GM23338 (cell line): ENCODE results near the gene MAGI1. TPM values are rescaled to one million over a fixed set of nuclear protein-coding genes. Genes with fewer than 3 reads are reported as not detected.

Source experiments
- ATAC-seq: fragments of 200-7000 bp; cut with Tn5 transposase; 3 replicates; pipeline ENCODE4 v1.9.1; 2020
- DNase-seq: peaks from one replicate; pipeline ENCODE4 v3.0.0-alpha.2; 2015; ENCODE audit warnings: low spot score
- H2AFZ ChIP-seq: fragments of 200-600 bp; sonication (generic); 2 replicates; pipeline ENCODE4 v1.8.0; 2016; ENCODE audit warnings: antibody characterized with exemption, mild to moderate bottlenecking, moderate library complexity
- H3F3A ChIP-seq: fragments of 200-600 bp; sonication (generic); replicated peaks from 2 replicates; pipeline ENCODE4 v1.8.0; 2017; ENCODE audit warnings: antibody characterized with exemption, mixed run types, low read depth
- H3K27ac ChIP-seq: fragments of 200-600 bp; sonication (generic); 2 replicates; pipeline ENCODE4 v1.6.1; 2016; ENCODE audit warnings: low read depth
- H3K27me3 ChIP-seq: fragments of 200-600 bp; sonication (generic); 2 replicates; pipeline ENCODE4 v1.8.0; 2016; ENCODE audit warnings: mild to moderate bottlenecking, mixed run types, moderate library complexity; ENCODE audit not compliant: insufficient read depth
- H3K36me3 ChIP-seq: fragments of 200-600 bp; sonication (generic); 2 replicates; pipeline ENCODE4 v1.8.0; 2016; ENCODE audit warnings: mild to moderate bottlenecking; ENCODE audit not compliant: insufficient read depth
- H3K4me1 ChIP-seq: fragments of 200-600 bp; sonication (generic); 2 replicates; pipeline ENCODE4 v1.8.0; 2016; ENCODE audit warnings: mild to moderate bottlenecking, moderate library complexity; ENCODE audit not compliant: insufficient read depth
- H3K4me2 ChIP-seq: fragments of 200-600 bp; sonication (generic); 2 replicates; pipeline ENCODE4 v1.7.1; 2017; ENCODE audit warnings: mixed run types
- H3K4me3 ChIP-seq: fragments of 200-600 bp; sonication (generic); 2 replicates; pipeline ENCODE4 v1.6.1; 2016; ENCODE audit warnings: mixed run types
- H3K79me2 ChIP-seq: fragments of 200-600 bp; sonication (generic); replicated peaks from 2 replicates; pipeline ENCODE4 v1.8.0; 2017; ENCODE audit warnings: mild to moderate bottlenecking; ENCODE audit not compliant: insufficient read depth
- H3K9me2 ChIP-seq: fragments of 200-600 bp; sonication (generic); 2 replicates; pipeline ENCODE4 v1.8.0; 2017; ENCODE audit not compliant: insufficient read depth
- H4K20me1 ChIP-seq: fragments of 200-600 bp; sonication (generic); replicated peaks from 2 replicates; pipeline ENCODE4 v1.8.0; 2017; ENCODE audit warnings: mild to moderate bottlenecking; ENCODE audit not compliant: insufficient read depth
- H3K27ac Mint-ChIP-seq: 2 replicates; pipeline ENCODE4 v1.8.0; 2020; ENCODE audit warnings: inconsistent platforms, mild to moderate bottlenecking, moderate library complexity, mixed read lengths
- H3K27me3 Mint-ChIP-seq: 3 replicates; pipeline ENCODE4 v1.8.0; 2022; ENCODE audit warnings: low read depth, mild to moderate bottlenecking, moderate library complexity, mixed read lengths, inconsistent platforms; ENCODE audit not compliant: insufficient read depth, poor library complexity
- H3K36me3 Mint-ChIP-seq: 3 replicates; pipeline ENCODE4 v1.8.0; 2021; ENCODE audit warnings: low read depth, mild to moderate bottlenecking, inconsistent platforms, moderate library complexity, mixed read lengths
- H3K4me1 Mint-ChIP-seq: 3 replicates; pipeline ENCODE4 v1.8.0; 2020; ENCODE audit warnings: mild to moderate bottlenecking, inconsistent platforms, mixed read lengths
- H3K4me3 Mint-ChIP-seq: 3 replicates; pipeline ENCODE4 v1.8.0; 2021; ENCODE audit warnings: moderate library complexity, mild to moderate bottlenecking, inconsistent platforms, mixed read lengths
- H3K9me3 Mint-ChIP-seq: 3 replicates; pipeline ENCODE4 v1.8.0; 2020; ENCODE audit warnings: moderate library complexity, mild to moderate bottlenecking, inconsistent platforms, mixed read lengths
- EZH2 ChIP-seq: fragments of 200-600 bp; sonication (generic); IDR thresholded peaks from one replicate; pipeline ENCODE4 v1.8.0; 2017; ENCODE audit warnings: antibody characterized with exemption, mild to moderate bottlenecking, low read depth; ENCODE audit not compliant: unreplicated experiment
- JUNB ChIP-seq: IDR thresholded peaks from one replicate; pipeline ENCODE4 v1.6.1; 2016; ENCODE audit warnings: antibody characterized with exemption; ENCODE audit not compliant: unreplicated experiment
- STAT1 ChIP-seq: IDR thresholded peaks from one replicate; pipeline ENCODE4 v1.6.1; 2016; ENCODE audit warnings: antibody characterized with exemption; ENCODE audit not compliant: unreplicated experiment
- ZNF114 ChIP-seq: fragments of 250-450 bp; sonication (Bioruptor Pico); IDR thresholded peaks from 2 replicates; pipeline ENCODE4 v1.5.0; 2020; ENCODE audit warnings: mild to moderate bottlenecking, moderate library complexity
- polyA plus RNA-seq: library from polyadenylated mRNA; unstranded; fragments of >200 nt; fragmentation: Nextera tagmentation; extraction: Ambion mirVana; gene quantifications from 2 replicates; pipeline ENCODE4 v1.2.1, GENCODE V29; 2016
- total RNA-seq: library from RNA; depleted of rRNA; stranded (reverse); fragments of >200 nt; shearing (Covaris generic); gene quantifications from 2 replicates; pipeline ENCODE4 v1.2.3, GENCODE V29; 2014
- TF ChIP-seq, protein P1 (sequence below): IDR thresholded peaks from 2 replicates; pipeline ENCODE4 v1.6.1; 2016; ENCODE audit warnings: antibody characterized with exemption
- TF ChIP-seq, protein P2 (sequence below): fragments of 250-450 bp; sonication (Bioruptor Pico); IDR thresholded peaks from 2 replicates; pipeline ENCODE4 v1.5.0; 2020; ENCODE audit warnings: mild to moderate bottlenecking, moderate library complexity
- TF ChIP-seq, protein P3 (sequence below), 2 experiments: fragments of 200-600 bp in 1 of 2; sonication (generic) in 1 of 2; conservative IDR thresholded peaks; 2 replicates each; pipeline versions ENCODE4 v1.5.1 to v1.6.1; 2016 to 2017; ENCODE audit warnings: antibody characterized with exemption in 2 of 2, low read depth in 2 of 2, mild to moderate bottlenecking in 2 of 2, moderate library complexity in 1 of 2
- TF ChIP-seq, protein P4 (sequence below): IDR thresholded peaks from one replicate; pipeline ENCODE4 v1.6.1; 2018; ENCODE audit warnings: antibody characterized with exemption; ENCODE audit not compliant: unreplicated experiment

The MAGI1 gene
- total and polyA plus RNA-seq, 2 experiments from 2014 or later, result 27.4 to 71.2 TPM

DNA sequence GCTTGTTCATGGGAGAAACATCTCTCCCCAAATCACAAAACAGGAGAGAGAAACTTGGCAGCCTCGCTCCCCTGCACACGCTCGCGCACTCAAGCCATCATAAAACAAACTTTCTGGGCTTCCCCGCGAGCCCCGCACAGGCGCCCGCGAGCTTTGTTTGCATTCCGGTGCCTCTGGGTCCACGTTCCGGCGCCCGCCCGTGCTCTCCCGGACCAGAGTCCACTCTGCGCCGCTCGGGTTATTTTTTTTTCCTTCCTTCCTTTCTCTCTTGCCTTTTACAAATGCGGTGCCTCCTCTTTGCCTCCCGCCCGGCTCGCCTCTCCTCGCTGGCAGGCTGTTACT, 363 bp downstream of the MAGI1 start:
- DNase-seq (no peak), ATAC-seq (no peak)
- Mint-ChIP-seq H3K9me3 (no peaks in the 10 kb centered on the region; the same call in 2 of the 3 replicates), H3K4me1 (peaks cover 48% of the 10 kb centered on the region), H3K4me3 (peak overlapping the region; percentile 96), H3K27ac (peak overlapping the region; percentile 94), H3K36me3 (peaks cover 8% of the 10 kb centered on the region; the same call in 1 of the 3 replicates), H3K27me3 (peaks cover 19% of the 10 kb centered on the region)
- Histone ChIP-seq H3K27me3 (no peaks in the 10 kb centered on the region), H3K4me3 (peak overlapping the region; percentile 94), H3K4me1 (peaks cover 19% of the 10 kb centered on the region), H3K4me2 (peak overlapping the region; percentile 89), H2AFZ (peak overlapping the region; percentile 81; the same call in 1 of the 2 replicates), H4K20me1 (no peaks in the 10 kb centered on the region), H3K9me2 (no peaks in the 10 kb centered on the region), H3K79me2 (peaks cover 44% of the 10 kb centered on the region), H3K36me3 (no peaks in the 10 kb centered on the region), H3K27ac (peak overlapping the region; percentile 96), H3F3A (no peaks in the 10 kb centered on the region)
- TF ChIP-seq, protein P1, sequence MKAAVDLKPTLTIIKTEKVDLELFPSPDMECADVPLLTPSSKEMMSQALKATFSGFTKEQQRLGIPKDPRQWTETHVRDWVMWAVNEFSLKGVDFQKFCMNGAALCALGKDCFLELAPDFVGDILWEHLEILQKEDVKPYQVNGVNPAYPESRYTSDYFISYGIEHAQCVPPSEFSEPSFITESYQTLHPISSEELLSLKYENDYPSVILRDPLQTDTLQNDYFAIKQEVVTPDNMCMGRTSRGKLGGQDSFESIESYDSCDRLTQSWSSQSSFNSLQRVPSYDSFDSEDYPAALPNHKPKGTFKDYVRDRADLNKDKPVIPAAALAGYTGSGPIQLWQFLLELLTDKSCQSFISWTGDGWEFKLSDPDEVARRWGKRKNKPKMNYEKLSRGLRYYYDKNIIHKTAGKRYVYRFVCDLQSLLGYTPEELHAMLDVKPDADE, result no peak
- TF ChIP-seq JUNB (no peak), ZNF114 (no peak), STAT1 (no peak), EZH2 (no peak)
- TF ChIP-seq, protein P2, sequence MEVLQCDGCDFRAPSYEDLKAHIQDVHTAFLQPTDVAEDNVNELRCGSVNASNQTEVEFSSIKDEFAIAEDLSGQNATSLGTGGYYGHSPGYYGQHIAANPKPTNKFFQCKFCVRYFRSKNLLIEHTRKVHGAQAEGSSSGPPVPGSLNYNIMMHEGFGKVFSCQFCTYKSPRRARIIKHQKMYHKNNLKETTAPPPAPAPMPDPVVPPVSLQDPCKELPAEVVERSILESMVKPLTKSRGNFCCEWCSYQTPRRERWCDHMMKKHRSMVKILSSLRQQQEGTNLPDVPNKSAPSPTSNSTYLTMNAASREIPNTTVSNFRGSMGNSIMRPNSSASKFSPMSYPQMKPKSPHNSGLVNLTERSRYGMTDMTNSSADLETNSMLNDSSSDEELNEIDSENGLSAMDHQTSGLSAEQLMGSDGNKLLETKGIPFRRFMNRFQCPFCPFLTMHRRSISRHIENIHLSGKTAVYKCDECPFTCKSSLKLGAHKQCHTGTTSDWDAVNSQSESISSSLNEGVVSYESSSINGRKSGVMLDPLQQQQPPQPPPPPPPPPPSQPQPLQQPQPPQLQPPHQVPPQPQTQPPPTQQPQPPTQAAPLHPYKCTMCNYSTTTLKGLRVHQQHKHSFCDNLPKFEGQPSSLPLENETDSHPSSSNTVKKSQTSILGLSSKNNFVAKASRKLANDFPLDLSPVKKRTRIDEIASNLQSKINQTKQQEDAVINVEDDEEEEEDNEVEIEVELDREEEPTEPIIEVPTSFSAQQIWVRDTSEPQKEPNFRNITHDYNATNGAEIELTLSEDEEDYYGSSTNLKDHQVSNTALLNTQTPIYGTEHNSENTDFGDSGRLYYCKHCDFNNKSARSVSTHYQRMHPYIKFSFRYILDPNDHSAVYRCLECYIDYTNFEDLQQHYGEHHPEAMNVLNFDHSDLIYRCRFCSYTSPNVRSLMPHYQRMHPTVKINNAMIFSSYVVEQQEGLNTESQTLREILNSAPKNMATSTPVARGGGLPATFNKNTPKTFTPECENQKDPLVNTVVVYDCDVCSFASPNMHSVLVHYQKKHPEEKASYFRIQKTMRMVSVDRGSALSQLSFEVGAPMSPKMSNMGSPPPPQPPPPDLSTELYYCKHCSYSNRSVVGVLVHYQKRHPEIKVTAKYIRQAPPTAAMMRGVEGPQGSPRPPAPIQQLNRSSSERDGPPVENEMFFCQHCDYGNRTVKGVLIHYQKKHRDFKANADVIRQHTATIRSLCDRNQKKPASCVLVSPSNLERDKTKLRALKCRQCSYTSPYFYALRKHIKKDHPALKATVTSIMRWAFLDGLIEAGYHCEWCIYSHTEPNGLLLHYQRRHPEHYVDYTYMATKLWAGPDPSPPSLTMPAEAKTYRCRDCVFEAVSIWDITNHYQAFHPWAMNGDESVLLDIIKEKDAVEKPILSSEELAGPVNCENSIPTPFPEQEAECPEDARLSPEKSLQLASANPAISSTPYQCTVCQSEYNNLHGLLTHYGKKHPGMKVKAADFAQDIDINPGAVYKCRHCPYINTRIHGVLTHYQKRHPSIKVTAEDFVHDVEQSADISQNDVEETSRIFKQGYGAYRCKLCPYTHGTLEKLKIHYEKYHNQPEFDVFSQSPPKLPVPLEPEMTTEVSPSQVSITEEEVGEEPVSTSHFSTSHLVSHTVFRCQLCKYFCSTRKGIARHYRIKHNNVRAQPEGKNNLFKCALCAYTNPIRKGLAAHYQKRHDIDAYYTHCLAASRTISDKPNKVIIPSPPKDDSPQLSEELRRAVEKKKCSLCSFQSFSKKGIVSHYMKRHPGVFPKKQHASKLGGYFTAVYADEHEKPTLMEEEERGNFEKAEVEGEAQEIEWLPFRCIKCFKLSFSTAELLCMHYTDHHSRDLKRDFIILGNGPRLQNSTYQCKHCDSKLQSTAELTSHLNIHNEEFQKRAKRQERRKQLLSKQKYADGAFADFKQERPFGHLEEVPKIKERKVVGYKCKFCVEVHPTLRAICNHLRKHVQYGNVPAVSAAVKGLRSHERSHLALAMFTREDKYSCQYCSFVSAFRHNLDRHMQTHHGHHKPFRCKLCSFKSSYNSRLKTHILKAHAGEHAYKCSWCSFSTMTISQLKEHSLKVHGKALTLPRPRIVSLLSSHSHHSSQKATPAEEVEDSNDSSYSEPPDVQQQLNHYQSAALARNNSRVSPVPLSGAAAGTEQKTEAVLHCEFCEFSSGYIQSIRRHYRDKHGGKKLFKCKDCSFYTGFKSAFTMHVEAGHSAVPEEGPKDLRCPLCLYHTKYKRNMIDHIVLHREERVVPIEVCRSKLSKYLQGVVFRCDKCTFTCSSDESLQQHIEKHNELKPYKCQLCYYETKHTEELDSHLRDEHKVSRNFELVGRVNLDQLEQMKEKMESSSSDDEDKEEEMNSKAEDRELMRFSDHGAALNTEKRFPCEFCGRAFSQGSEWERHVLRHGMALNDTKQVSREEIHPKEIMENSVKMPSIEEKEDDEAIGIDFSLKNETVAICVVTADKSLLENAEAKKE (CRISPR knock-in tag), result no peak
- TF ChIP-seq, protein P3, sequence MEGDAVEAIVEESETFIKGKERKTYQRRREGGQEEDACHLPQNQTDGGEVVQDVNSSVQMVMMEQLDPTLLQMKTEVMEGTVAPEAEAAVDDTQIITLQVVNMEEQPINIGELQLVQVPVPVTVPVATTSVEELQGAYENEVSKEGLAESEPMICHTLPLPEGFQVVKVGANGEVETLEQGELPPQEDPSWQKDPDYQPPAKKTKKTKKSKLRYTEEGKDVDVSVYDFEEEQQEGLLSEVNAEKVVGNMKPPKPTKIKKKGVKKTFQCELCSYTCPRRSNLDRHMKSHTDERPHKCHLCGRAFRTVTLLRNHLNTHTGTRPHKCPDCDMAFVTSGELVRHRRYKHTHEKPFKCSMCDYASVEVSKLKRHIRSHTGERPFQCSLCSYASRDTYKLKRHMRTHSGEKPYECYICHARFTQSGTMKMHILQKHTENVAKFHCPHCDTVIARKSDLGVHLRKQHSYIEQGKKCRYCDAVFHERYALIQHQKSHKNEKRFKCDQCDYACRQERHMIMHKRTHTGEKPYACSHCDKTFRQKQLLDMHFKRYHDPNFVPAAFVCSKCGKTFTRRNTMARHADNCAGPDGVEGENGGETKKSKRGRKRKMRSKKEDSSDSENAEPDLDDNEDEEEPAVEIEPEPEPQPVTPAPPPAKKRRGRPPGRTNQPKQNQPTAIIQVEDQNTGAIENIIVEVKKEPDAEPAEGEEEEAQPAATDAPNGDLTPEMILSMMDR (conservative IDR thresholded peaks at IDR 0.05; ENCODE audit: low read depth in 2 of 2), result no peak
- TF ChIP-seq, protein P4, sequence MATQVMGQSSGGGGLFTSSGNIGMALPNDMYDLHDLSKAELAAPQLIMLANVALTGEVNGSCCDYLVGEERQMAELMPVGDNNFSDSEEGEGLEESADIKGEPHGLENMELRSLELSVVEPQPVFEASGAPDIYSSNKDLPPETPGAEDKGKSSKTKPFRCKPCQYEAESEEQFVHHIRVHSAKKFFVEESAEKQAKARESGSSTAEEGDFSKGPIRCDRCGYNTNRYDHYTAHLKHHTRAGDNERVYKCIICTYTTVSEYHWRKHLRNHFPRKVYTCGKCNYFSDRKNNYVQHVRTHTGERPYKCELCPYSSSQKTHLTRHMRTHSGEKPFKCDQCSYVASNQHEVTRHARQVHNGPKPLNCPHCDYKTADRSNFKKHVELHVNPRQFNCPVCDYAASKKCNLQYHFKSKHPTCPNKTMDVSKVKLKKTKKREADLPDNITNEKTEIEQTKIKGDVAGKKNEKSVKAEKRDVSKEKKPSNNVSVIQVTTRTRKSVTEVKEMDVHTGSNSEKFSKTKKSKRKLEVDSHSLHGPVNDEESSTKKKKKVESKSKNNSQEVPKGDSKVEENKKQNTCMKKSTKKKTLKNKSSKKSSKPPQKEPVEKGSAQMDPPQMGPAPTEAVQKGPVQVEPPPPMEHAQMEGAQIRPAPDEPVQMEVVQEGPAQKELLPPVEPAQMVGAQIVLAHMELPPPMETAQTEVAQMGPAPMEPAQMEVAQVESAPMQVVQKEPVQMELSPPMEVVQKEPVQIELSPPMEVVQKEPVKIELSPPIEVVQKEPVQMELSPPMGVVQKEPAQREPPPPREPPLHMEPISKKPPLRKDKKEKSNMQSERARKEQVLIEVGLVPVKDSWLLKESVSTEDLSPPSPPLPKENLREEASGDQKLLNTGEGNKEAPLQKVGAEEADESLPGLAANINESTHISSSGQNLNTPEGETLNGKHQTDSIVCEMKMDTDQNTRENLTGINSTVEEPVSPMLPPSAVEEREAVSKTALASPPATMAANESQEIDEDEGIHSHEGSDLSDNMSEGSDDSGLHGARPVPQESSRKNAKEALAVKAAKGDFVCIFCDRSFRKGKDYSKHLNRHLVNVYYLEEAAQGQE, result no peak
